H1 (cell line): ENCODE results near the gene SPTLC3. TPM values are rescaled to one million over a fixed set of nuclear protein-coding genes. Genes with fewer than 3 reads are reported as not detected.

Source experiments
- ATF3 ChIP-seq: IDR thresholded peaks from 2 replicates; pipeline ENCODE4 v1.6.1; 2011; ENCODE audit warnings: low read depth, mild to moderate bottlenecking, low read length; ENCODE audit not compliant: insufficient read depth
- CHD2 ChIP-seq: IDR thresholded peaks from 2 replicates; pipeline ENCODE4 v1.6.1; 2012; ENCODE audit warnings: low read length, improper control_type of control experiment
- GTF2F1 ChIP-seq: IDR thresholded peaks from 2 replicates; pipeline ENCODE4 v1.6.1; 2012; ENCODE audit warnings: low read depth, low read length, improper control_type of control experiment, borderline replicate concordance
- PHF8 ChIP-seq: fragments of 200-600 bp; sonication (generic); conservative IDR thresholded peaks from 2 replicates; pipeline ENCODE4 v1.7.1; 2012; ENCODE audit warnings: low read depth, mild to moderate bottlenecking, inconsistent platforms, low read length, moderate library complexity
- SIX5 ChIP-seq: IDR thresholded peaks from 2 replicates; pipeline ENCODE4 v1.6.1; 2011; ENCODE audit warnings: mild to moderate bottlenecking, low read depth, low read length
- SUZ12 ChIP-seq: fragments of 200-600 bp; sonication (generic); IDR thresholded peaks from 2 replicates; pipeline ENCODE4 v1.6.1; 2012; ENCODE audit warnings: mild to moderate bottlenecking, inconsistent platforms, low read length, moderate library complexity, mixed read lengths
- polyA plus RNA-seq, 7 experiments: library from polyadenylated mRNA; depleted of rRNA in 3 of 7; stranded (reverse) in 5 of 7; unstranded in 2 of 7; fragments of >200 nt in 5 of 7; fragments of 200-250 nt in 2 of 7; gene quantifications; 1 replicate in 5 of 7; 2 replicates in 1 of 7; 4 replicates in 1 of 7; pipeline versions ENCODE4 v1.2.1 to v1.2.3, GENCODE V29; 2011 to 2013; ENCODE audit warnings: missing spikeins in 2 of 7, mixed read lengths in 2 of 7
- total RNA-seq: library from RNA; stranded (reverse); fragmentation: NEBNext Ultra II Directional; extraction: Animal tissue kit (Norgen Biotek cat#: 25700); gene quantifications from 2 replicates; pipeline ENCODE4 v1.2.1, GENCODE V29; 2021
- TF ChIP-seq, protein P1 (sequence below): fragments of 300-600 bp; sonication (generic); IDR thresholded peaks from 2 replicates; pipeline ENCODE4 v1.7.1; 2012; ENCODE audit warnings: low read length, moderate library complexity, mild to moderate bottlenecking, inconsistent platforms; ENCODE audit not compliant: insufficient replicate concordance
- TF ChIP-seq, protein P2 (sequence below): IDR thresholded peaks from 2 replicates; pipeline ENCODE4 v1.6.1; 2012; ENCODE audit warnings: inconsistent platforms

The SPTLC3 gene
- total and polyA plus RNA-seq, 2 of the 8 experiments (the other 6 are each of a cell fraction or from before 2014, with no cell fraction given), result 0.23 to 0.82 TPM

DNA sequence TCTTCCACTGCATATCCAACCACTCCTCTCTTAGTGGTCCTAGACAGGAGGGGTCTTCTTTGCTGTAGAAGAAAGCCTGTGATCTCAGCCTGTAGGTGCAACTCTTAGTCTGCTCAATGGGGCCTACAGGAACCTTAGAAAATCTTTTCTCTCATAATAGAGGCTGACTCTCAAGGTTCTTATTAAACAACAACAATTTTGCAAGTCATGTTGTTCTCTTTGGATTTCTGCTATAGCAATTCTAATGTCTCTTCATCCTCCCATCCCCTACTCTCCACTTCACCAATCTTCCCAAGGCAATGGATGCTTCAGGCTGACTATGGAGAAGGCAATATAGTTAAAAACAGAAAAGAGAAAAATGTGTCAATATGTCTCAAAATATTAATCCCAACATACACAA is 40.8 kb upstream of the SPTLC3 start (continued):
- TF ChIP-seq, protein P1, sequence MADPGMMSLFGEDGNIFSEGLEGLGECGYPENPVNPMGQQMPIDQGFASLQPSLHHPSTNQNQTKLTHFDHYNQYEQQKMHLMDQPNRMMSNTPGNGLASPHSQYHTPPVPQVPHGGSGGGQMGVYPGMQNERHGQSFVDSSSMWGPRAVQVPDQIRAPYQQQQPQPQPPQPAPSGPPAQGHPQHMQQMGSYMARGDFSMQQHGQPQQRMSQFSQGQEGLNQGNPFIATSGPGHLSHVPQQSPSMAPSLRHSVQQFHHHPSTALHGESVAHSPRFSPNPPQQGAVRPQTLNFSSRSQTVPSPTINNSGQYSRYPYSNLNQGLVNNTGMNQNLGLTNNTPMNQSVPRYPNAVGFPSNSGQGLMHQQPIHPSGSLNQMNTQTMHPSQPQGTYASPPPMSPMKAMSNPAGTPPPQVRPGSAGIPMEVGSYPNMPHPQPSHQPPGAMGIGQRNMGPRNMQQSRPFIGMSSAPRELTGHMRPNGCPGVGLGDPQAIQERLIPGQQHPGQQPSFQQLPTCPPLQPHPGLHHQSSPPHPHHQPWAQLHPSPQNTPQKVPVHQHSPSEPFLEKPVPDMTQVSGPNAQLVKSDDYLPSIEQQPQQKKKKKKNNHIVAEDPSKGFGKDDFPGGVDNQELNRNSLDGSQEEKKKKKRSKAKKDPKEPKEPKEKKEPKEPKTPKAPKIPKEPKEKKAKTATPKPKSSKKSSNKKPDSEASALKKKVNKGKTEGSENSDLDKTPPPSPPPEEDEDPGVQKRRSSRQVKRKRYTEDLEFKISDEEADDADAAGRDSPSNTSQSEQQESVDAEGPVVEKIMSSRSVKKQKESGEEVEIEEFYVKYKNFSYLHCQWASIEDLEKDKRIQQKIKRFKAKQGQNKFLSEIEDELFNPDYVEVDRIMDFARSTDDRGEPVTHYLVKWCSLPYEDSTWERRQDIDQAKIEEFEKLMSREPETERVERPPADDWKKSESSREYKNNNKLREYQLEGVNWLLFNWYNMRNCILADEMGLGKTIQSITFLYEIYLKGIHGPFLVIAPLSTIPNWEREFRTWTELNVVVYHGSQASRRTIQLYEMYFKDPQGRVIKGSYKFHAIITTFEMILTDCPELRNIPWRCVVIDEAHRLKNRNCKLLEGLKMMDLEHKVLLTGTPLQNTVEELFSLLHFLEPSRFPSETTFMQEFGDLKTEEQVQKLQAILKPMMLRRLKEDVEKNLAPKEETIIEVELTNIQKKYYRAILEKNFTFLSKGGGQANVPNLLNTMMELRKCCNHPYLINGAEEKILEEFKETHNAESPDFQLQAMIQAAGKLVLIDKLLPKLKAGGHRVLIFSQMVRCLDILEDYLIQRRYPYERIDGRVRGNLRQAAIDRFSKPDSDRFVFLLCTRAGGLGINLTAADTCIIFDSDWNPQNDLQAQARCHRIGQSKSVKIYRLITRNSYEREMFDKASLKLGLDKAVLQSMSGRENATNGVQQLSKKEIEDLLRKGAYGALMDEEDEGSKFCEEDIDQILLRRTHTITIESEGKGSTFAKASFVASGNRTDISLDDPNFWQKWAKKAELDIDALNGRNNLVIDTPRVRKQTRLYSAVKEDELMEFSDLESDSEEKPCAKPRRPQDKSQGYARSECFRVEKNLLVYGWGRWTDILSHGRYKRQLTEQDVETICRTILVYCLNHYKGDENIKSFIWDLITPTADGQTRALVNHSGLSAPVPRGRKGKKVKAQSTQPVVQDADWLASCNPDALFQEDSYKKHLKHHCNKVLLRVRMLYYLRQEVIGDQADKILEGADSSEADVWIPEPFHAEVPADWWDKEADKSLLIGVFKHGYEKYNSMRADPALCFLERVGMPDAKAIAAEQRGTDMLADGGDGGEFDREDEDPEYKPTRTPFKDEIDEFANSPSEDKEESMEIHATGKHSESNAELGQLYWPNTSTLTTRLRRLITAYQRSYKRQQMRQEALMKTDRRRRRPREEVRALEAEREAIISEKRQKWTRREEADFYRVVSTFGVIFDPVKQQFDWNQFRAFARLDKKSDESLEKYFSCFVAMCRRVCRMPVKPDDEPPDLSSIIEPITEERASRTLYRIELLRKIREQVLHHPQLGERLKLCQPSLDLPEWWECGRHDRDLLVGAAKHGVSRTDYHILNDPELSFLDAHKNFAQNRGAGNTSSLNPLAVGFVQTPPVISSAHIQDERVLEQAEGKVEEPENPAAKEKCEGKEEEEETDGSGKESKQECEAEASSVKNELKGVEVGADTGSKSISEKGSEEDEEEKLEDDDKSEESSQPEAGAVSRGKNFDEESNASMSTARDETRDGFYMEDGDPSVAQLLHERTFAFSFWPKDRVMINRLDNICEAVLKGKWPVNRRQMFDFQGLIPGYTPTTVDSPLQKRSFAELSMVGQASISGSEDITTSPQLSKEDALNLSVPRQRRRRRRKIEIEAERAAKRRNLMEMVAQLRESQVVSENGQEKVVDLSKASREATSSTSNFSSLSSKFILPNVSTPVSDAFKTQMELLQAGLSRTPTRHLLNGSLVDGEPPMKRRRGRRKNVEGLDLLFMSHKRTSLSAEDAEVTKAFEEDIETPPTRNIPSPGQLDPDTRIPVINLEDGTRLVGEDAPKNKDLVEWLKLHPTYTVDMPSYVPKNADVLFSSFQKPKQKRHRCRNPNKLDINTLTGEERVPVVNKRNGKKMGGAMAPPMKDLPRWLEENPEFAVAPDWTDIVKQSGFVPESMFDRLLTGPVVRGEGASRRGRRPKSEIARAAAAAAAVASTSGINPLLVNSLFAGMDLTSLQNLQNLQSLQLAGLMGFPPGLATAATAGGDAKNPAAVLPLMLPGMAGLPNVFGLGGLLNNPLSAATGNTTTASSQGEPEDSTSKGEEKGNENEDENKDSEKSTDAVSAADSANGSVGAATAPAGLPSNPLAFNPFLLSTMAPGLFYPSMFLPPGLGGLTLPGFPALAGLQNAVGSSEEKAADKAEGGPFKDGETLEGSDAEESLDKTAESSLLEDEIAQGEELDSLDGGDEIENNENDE, result no peak
- no peak for TF ChIP-seq SIX5
- no peak for TF ChIP-seq PHF8
- no peak for TF ChIP-seq SUZ12
- TF ChIP-seq GTF2F1, result no peak
- no peak for TF ChIP-seq ATF3
- TF ChIP-seq, protein P2, sequence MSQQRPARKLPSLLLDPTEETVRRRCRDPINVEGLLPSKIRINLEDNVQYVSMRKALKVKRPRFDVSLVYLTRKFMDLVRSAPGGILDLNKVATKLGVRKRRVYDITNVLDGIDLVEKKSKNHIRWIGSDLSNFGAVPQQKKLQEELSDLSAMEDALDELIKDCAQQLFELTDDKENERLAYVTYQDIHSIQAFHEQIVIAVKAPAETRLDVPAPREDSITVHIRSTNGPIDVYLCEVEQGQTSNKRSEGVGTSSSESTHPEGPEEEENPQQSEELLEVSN, result no peak
- no peak for TF ChIP-seq CHD2
- TF ChIP-seq, all 59 proteins: peak for 0
